GM10248 (cell line): ENCODE results near the gene SMAD5.

Experiments used
- CTCF ChIA-PET: fragments of 300-600 bp; sonication (Branson Sonifier 250); formaldehyde crosslinking; extraction: SDS; loops from one replicate; lab custom pipeline; 2021; ENCODE audit warnings: antibody characterized with exemption; lab: Yijun Ruan, JAX
- POLR2A ChIA-PET: fragments of 350-650 bp; sonication (Branson Sonifier 250); formaldehyde crosslinking; extraction: SDS; loops from one replicate; lab custom pipeline; 2020; ENCODE audit warnings: antibody characterized with exemption; lab: Yijun Ruan, JAX
- DNase-seq: peaks from one replicate; pipeline ENCODE4 v3.0.0; 2012; ENCODE audit errors: extremely low spot score
- TF ChIP-seq, protein P1 (sequence below): IDR thresholded peaks from 2 replicates; pipeline ENCODE4 v1.5.1; 2012; ENCODE audit warnings: mild to moderate bottlenecking, low read depth; ENCODE audit errors: extremely low read depth, missing control alignments, control extremely low read depth

The SMAD5 gene

DNA sequence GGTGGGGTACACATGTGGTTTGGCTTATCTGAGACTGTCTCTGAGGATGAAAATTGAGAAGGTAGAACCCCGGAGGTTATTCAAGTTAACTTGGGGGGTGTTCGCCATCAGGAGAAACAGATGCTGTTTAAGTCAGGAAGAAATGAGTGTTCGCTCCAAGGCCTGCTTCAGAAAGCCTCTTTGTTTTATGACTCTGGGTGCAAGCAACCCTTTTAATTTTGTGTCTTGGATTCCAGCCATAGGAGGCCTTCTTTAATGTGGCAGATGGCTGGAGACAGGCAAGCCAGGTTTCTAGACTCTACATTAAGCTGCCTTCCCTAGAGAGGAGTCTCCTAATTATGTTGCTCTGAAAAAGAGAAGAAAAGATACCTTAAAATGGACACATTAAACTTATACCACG is 4.2 kb upstream of the SMAD5 start:
- TF ChIP-seq, protein P1, sequence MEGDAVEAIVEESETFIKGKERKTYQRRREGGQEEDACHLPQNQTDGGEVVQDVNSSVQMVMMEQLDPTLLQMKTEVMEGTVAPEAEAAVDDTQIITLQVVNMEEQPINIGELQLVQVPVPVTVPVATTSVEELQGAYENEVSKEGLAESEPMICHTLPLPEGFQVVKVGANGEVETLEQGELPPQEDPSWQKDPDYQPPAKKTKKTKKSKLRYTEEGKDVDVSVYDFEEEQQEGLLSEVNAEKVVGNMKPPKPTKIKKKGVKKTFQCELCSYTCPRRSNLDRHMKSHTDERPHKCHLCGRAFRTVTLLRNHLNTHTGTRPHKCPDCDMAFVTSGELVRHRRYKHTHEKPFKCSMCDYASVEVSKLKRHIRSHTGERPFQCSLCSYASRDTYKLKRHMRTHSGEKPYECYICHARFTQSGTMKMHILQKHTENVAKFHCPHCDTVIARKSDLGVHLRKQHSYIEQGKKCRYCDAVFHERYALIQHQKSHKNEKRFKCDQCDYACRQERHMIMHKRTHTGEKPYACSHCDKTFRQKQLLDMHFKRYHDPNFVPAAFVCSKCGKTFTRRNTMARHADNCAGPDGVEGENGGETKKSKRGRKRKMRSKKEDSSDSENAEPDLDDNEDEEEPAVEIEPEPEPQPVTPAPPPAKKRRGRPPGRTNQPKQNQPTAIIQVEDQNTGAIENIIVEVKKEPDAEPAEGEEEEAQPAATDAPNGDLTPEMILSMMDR = no peak
- POLR2A ChIA-PET = no interaction called here
- no peak for DNase-seq
- CTCF ChIA-PET = interaction anchor here (1.1 to 1.8 kb wide), 4 partner anchors 11 to 24 kb away, joined by 3 to 4 read pairs (median 4); no protein-coding TSS in a partner anchor

DNA sequence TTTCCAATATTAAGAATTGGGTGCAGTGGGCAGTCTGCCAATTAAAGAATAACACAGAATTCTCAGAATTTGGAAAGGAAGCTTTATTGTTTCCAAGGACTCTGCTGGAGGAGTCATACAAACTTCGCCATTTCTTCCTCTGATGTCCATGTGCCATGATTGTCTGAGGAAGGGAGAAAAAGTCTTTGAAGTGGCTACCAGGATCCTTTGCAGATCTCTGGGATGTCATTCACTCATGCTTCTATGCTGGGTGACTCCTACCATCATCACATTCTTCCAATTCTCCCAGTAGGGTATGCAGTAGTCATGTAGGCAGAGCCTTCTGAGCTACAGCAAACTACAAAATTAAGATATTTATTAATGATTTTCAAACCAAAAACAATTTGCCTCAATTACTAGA is 3.2 kb upstream of the SMAD5 start:
- ChIA-PET CTCF (interaction anchor here (0.7 to 1.8 kb wide), 4 partner anchors 10 to 35 kb away, joined by 3 to 4 read pairs (median 4); no protein-coding TSS in a partner anchor), POLR2A (no interaction called here)
- no peak for DNase-seq
- TF ChIP-seq, protein P1 = no peak

DNA sequence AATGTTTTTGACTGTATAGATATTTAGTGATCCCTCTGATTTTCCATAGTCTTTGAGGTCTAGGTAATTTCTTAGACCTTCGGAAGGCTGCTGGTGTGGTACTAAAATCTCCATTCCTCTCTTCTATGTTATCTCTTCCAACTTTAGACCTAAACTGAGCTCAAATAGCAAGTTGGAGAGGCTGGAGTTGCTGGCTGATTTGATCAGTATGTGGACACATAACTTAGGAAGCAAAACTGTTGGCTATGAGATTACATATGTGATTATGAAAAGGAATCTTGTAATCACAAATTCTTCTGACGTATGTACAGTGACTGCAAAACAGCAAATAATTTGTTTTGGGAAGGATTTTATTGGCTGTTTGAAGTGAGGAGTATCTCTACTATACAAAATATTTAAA is 2.1 kb upstream of the SMAD5 start:
- CTCF ChIA-PET = no interaction called here
- DNase-seq = no peak
- POLR2A ChIA-PET = no interaction called here
- TF ChIP-seq, protein P1 = no peak

DNA sequence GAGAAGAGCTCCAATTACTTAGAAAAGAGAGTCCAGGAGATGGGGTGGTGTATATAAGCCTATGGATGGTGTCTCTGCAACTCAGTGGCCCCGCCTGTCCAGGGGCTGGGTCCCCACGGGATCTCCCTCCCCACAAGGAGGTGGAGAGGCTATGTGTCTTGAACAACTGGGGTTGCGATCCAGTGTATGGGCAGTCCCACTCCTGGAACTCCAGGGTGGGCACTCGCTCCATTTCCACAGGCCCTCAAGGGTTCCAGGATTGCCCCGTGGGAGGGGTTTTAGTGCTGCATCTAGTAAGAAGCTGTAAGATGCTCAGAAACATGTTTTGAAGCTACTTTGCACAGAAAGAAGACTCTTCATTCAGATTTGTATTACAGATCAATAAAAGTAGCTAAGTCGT is 558 bp upstream of the SMAD5 start:
- TF ChIP-seq, protein P1 = no peak
- POLR2A ChIA-PET = no interaction called here
- CTCF ChIA-PET = interaction anchor here (0.9 to 1.7 kb wide), 6 partner anchors 8 to 53 kb away, joined by 3 to 5 read pairs (median 4); no protein-coding TSS in a partner anchor
- DNase-seq = peak; percentile 35

DNA sequence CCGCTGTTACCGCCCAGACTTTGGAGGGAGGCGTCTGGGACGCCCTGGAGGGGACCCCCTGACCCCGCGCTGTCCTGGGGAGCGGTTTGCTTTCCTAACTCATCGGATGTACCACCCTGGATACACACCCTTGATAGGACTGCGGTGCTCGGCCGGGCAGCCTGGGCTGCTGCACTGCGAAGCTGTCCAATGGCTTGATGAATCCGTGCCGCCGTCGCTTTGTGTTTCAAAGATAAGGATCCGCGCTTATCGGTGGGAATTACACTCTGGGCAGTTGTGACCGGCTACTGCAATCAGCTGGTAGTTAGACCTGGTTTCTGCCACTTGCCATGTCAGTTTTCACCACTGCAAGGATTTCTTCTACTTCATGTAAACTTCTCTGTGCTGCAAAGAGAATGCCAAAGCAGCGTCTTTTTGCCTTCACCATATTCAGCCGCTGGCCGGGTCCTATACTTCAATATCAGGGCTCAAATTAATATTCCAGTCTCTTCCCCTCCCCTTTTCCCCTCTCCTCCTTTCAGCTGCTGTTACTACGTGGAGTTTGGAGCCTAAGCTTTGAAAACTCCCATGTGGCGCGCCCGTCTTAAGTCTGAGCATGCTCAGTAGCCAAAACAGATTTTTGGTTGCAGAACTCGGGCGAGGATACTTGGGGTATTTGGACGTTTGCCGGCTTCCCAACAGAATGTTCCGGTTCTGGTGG is 727 bp downstream of the SMAD5 start:
- ChIA-PET POLR2A (no interaction called here), CTCF (interaction anchor here (0.9 to 1.7 kb wide), 5 partner anchors 8 to 78 kb away, joined by 3 to 5 read pairs (median 4); no protein-coding TSS in a partner anchor)
- TF ChIP-seq, protein P1 = no peak
- peak; percentile 30 for DNase-seq

DNA sequence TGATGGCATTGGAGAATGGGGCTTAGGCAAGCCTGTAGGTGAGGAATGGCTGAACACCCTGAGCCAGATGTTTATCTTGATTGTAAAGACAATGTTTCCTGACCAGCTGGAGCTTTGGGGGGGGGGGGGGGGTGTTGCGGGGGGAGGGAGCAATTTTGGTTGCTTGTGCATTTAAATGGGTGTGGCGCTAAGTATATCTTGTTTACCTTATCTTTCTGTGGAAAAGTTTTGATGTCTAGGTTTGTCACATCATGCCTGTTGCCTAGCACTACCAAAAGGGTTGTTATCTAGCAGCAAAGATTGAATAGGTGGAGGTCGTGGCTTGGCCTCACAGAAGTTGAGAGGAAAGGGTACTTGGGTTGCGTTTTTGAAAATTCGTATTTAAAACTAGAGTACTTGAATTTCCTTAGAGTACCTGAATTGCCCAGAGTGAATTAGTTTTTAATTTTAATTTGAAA is 1.3 kb downstream of the SMAD5 start:
- DNase-seq = no peak
- TF ChIP-seq, protein P1 = no peak
- ChIA-PET CTCF (interaction anchor here (0.9 to 1.4 kb wide), 3 partner anchors 9 to 78 kb away, joined by 3 to 4 read pairs (median 4); no protein-coding TSS in a partner anchor), POLR2A (no interaction called here)
